H9 (cell line): Measurements from ENCODE around the gene ITGA7. TPM values are rescaled to one million over a fixed set of nuclear protein-coding genes. Genes with fewer than 3 reads are reported as not detected.

Experiments used
- DNase-seq: peaks from one replicate; pipeline ENCODE4 v3.0.0-alpha.2; 2017
- H2AFZ ChIP-seq: one replicate; pipeline ENCODE4 v1.6.1; 2013; ENCODE audit warnings: mild to moderate bottlenecking, low read length, control low read depth, moderate library complexity
- H2AK5ac ChIP-seq: 2 replicates; pipeline ENCODE4 v1.6.1; 2013; ENCODE audit warnings: low read length, control low read depth, mixed read lengths; ENCODE audit not compliant: insufficient read length
- H2BK120ac ChIP-seq: one replicate; pipeline ENCODE4 v1.6.1; 2013; ENCODE audit warnings: low read depth, mild to moderate bottlenecking, low read length, control low read depth, inconsistent platforms; ENCODE audit not compliant: poor library complexity, severe bottlenecking
- H2BK12ac ChIP-seq: 2 replicates; pipeline ENCODE4 v1.6.1; 2013; ENCODE audit warnings: low read length, control low read depth, mixed read lengths, low read depth; ENCODE audit not compliant: insufficient read length
- H2BK15ac ChIP-seq: 2 replicates; pipeline ENCODE4 v1.6.1; 2013; ENCODE audit warnings: low read depth, low read length, control low read depth
- H2BK20ac ChIP-seq: one replicate; pipeline ENCODE4 v1.6.1; 2013; ENCODE audit warnings: low read depth, mild to moderate bottlenecking, low read length, control low read depth, inconsistent platforms; ENCODE audit not compliant: poor library complexity, severe bottlenecking
- H2BK5ac ChIP-seq: 2 replicates; pipeline ENCODE4 v1.6.1; 2013; ENCODE audit warnings: low read length, control low read depth, mixed read lengths; ENCODE audit not compliant: insufficient read length
- H3K14ac ChIP-seq: 2 replicates; pipeline ENCODE4 v1.6.1; 2013; ENCODE audit warnings: low read length, control low read depth; ENCODE audit not compliant: insufficient read depth
- H3K18ac ChIP-seq: 2 replicates; pipeline ENCODE4 v1.6.1; 2013; ENCODE audit warnings: low read depth, mild to moderate bottlenecking, mixed read lengths, low read length, control low read depth; ENCODE audit not compliant: insufficient read length
- H3K23ac ChIP-seq: 2 replicates; pipeline ENCODE4 v1.6.1; 2013; ENCODE audit warnings: low read length, control low read depth, mixed read lengths, low read depth; ENCODE audit not compliant: insufficient read length
- H3K23me2 ChIP-seq: 2 replicates; pipeline ENCODE4 v1.6.1; 2013; ENCODE audit warnings: low read depth, mild to moderate bottlenecking, mixed read lengths, low read length, control low read depth; ENCODE audit not compliant: insufficient read length, poor library complexity, severe bottlenecking
- H3K27ac ChIP-seq: 2 replicates; pipeline ENCODE4 v1.5.1; 2013; ENCODE audit warnings: low read length, control low read depth, mixed read lengths, low read depth; ENCODE audit not compliant: insufficient read length
- H3K27me3 ChIP-seq: 2 replicates; pipeline ENCODE4 v1.6.1; 2013; ENCODE audit warnings: low read length, control low read depth, inconsistent platforms; ENCODE audit not compliant: insufficient read depth
- H3K4ac ChIP-seq: 2 replicates; pipeline ENCODE4 v1.6.1; 2013; ENCODE audit warnings: low read depth, mild to moderate bottlenecking, control low read depth, inconsistent platforms, low read length, moderate library complexity
- H3K4me1 ChIP-seq: 2 replicates; pipeline ENCODE4 v1.6.1; 2013; ENCODE audit warnings: low read length, control low read depth, inconsistent platforms; ENCODE audit not compliant: insufficient read depth
- H3K4me2 ChIP-seq: 2 replicates; pipeline ENCODE4 v1.6.1; 2013; ENCODE audit warnings: low read length, control low read depth, mixed read lengths; ENCODE audit not compliant: insufficient read length, insufficient read depth
- H3K56ac ChIP-seq: 2 replicates; pipeline ENCODE4 v1.6.1; 2013; ENCODE audit warnings: low read depth, mild to moderate bottlenecking, mixed read lengths, low read length, control low read depth; ENCODE audit not compliant: insufficient read length
- H3K79me1 ChIP-seq: 2 replicates; pipeline ENCODE4 v1.6.1; 2013; ENCODE audit warnings: low read depth, mild to moderate bottlenecking, moderate library complexity, low read length, control low read depth, inconsistent platforms; ENCODE audit not compliant: insufficient read depth, poor library complexity, severe bottlenecking
- H3K79me2 ChIP-seq: 2 replicates; pipeline ENCODE4 v1.6.1; 2013; ENCODE audit warnings: low read length, control low read depth, inconsistent platforms; ENCODE audit not compliant: insufficient read depth
- H3K9ac ChIP-seq: 2 replicates; pipeline ENCODE4 v1.6.1; 2013; ENCODE audit warnings: low read length, control low read depth, mixed read lengths; ENCODE audit not compliant: insufficient read length; ENCODE audit errors: extremely low read depth
- H3K9me3 ChIP-seq: one replicate; pipeline ENCODE4 v1.6.1; 2013; ENCODE audit warnings: low read depth, low read length, inconsistent platforms; ENCODE audit not compliant: control insufficient read depth
- H3T11ph ChIP-seq: one replicate; pipeline ENCODE4 v1.6.1; 2013; ENCODE audit warnings: mild to moderate bottlenecking, low read length, control low read depth, inconsistent platforms
- H4K20me1 ChIP-seq: one replicate; pipeline ENCODE4 v1.6.1; 2013; ENCODE audit not compliant: control insufficient read depth, insufficient read length, insufficient read depth
- H4K5ac ChIP-seq: 2 replicates; pipeline ENCODE4 v1.6.1; 2013; ENCODE audit warnings: low read depth, mild to moderate bottlenecking, mixed read lengths, low read length, control low read depth; ENCODE audit not compliant: insufficient read length
- H4K8ac ChIP-seq: replicated peaks from 2 replicates; pipeline ENCODE4 v1.6.1; 2013; ENCODE audit warnings: low read length, control low read depth, mixed read lengths, low read depth; ENCODE audit not compliant: insufficient read length
- H4K91ac ChIP-seq: 2 replicates; pipeline ENCODE4 v1.6.1; 2013; ENCODE audit warnings: low read depth, mild to moderate bottlenecking, moderate library complexity, mixed read lengths, low read length, control low read depth; ENCODE audit not compliant: insufficient read length
- H3K27ac Mint-ChIP-seq, 3 experiments: 2 replicates in 2 of 3; 3 replicates in 1 of 3; pipeline ENCODE4 v1.8.0; 2020 to 2021; ENCODE audit warnings: mixed read lengths in 3 of 3, mild to moderate bottlenecking in 1 of 3, moderate library complexity in 1 of 3
- H3K27me3 Mint-ChIP-seq: 2 replicates; pipeline ENCODE4 v1.8.0; 2021; ENCODE audit warnings: low read depth, mild to moderate bottlenecking, moderate library complexity, mixed read lengths
- H3K36me3 Mint-ChIP-seq, 3 experiments: 2 replicates in 2 of 3; 3 replicates in 1 of 3; pipeline ENCODE4 v1.8.0; 2020 to 2021; ENCODE audit warnings: low read depth in 3 of 3, mixed read lengths in 3 of 3; ENCODE audit not compliant: insufficient read depth in 1 of 3
- H3K4me1 Mint-ChIP-seq, 2 experiments: 2 replicates each; pipeline ENCODE4 v1.8.0; 2020; ENCODE audit warnings: mixed read lengths in 2 of 2
- H3K4me3 Mint-ChIP-seq, 2 experiments: 2 replicates in 1 of 2; 3 replicates in 1 of 2; pipeline ENCODE4 v1.8.0; 2020 to 2021; ENCODE audit warnings: mild to moderate bottlenecking in 2 of 2, mixed read lengths in 2 of 2, moderate library complexity in 1 of 2
- H3K9me3 Mint-ChIP-seq, 2 experiments: 2 replicates in 1 of 2; 3 replicates in 1 of 2; pipeline ENCODE4 v1.8.0; 2020; ENCODE audit warnings: mild to moderate bottlenecking in 2 of 2, mixed read lengths in 2 of 2, moderate library complexity in 1 of 2
- CTCF ChIP-seq: fragments of 200-600 bp; sonication (generic); conservative IDR thresholded peaks from 3 replicates; pipeline ENCODE4 v1.8.0; 2021; ENCODE audit warnings: antibody characterized with exemption, mild to moderate bottlenecking
- WGBS: extraction: QIAGEN DNeasy Blood & Tissue Kit; methylation state at CpG from one replicate; pipeline ENCODE4 v1.1.7; 2013; ENCODE audit warnings: missing lambda C conversion rate, low lambda C conversion rate, mixed read lengths; ENCODE audit not compliant: insufficient read length; ENCODE audit errors: extremely low coverage; 5-methylcytosine and 5-hydroxymethylcytosine counted together
- total RNA-seq: library from RNA; stranded (reverse); gene quantifications from 2 replicates; pipeline ENCODE4 v1.2.1, GENCODE V29; 2021

Gene ITGA7
- total RNA-seq, 1 experiment from 2014 or later, result 119 TPM

GRCh38 chr12:55707219-55707671 is 459 bp downstream of the ITGA7 start:
- H2BK15ac ChIP-seq, result no peak overlapping the region
- Mint-ChIP-seq H3K27ac (peak overlapping the region in 2 of 3 experiments; percentile 41 to 87; a peak in 3 of 7 replicates), H3K4me3 (peak overlapping the region; percentile 92 to 98), H3K27me3 (peaks cover 25% of the 10 kb centered on the region), H3K4me1 (peaks cover 42 to 45% of the 10 kb centered on the region in 2 experiments), H3K36me3 (peaks cover 3 to 11% (median 8%) of the 10 kb centered on the region in 3 experiments; a peak in 4 of 7 replicates), H3K9me3 (no peaks in the 10 kb centered on the region)
- peak; percentile 63 for DNase-seq
- H4K20me1 ChIP-seq, result peaks cover 7% of the 10 kb centered on the region
- H2BK5ac ChIP-seq, result no peak overlapping the region
- no peak overlapping the region for H2BK120ac ChIP-seq
- H3K9ac ChIP-seq, result peak overlapping the region; percentile 39
- no peak overlapping the region for H3T11ph ChIP-seq
- no peak overlapping the region for H3K27ac ChIP-seq
- no peaks in the 10 kb centered on the region; the same call in 1 of the 2 replicates for H3K79me2 ChIP-seq
- no peak overlapping the region for H2AK5ac ChIP-seq
- peaks cover 5% of the 10 kb centered on the region for H3K79me1 ChIP-seq
- 0 out of 2 replicates have a peak, but pooled peaks cover 2% of the 10 kb centered on the region for H3K4me1 ChIP-seq
- no peak overlapping the region for H2BK20ac ChIP-seq
- H3K4ac ChIP-seq, result no peak overlapping the region
- H2BK12ac ChIP-seq, result no peak overlapping the region
- peaks cover 16% of the 10 kb centered on the region for H3K23me2 ChIP-seq
- TF ChIP-seq CTCF, result no peak
- no peak overlapping the region for H3K23ac ChIP-seq
- no peak overlapping the region for H4K5ac ChIP-seq
- no peak overlapping the region for H2AFZ ChIP-seq
- H4K8ac ChIP-seq, result no peak overlapping the region
- H3K18ac ChIP-seq, result peak overlapping the region; percentile 32
- no peak overlapping the region for H3K14ac ChIP-seq
- no peak overlapping the region for H4K91ac ChIP-seq
- no peaks in the 10 kb centered on the region for H3K9me3 ChIP-seq
- H3K27me3 ChIP-seq, result no peaks in the 10 kb centered on the region; the same call in 1 of the 2 replicates
- WGBS, result no CpG with 5 or more reads among the region's 22 CpGs
- peak overlapping the region; percentile 88 for H3K4me2 ChIP-seq
- no peak overlapping the region for H3K56ac ChIP-seq
